NAMALWA (cell line): Measurements from ENCODE around the gene BCL2.
"Not testable (repeated sequence)": the region's sequence is repeated elsewhere in the genome, so short reads cannot be mapped to it uniquely, and the experiment has no call there.

Experiments used
- DNase-seq: peaks from one replicate; pipeline ENCODE4 v3.0.0-alpha.2; 2015; ENCODE audit warnings: low spot score

Gene BCL2

GRCh38 chr18:63258749-63259566 lies 60.6 kb downstream of the BCL2 start:
- no peak for DNase-seq

GRCh38 chr18:63257453-63257852 lies 62.1 kb downstream of the BCL2 start:
- no peak for DNase-seq

- DNase-seq: no peak
Observed at GRCh38 chr18:63255435-63255834, 64.1 kb downstream of the BCL2 start.

GRCh38 chr18:63254716-63255399 lies 64.7 kb downstream of the BCL2 start:
- no peak for DNase-seq

- no peak for DNase-seq
Observed at GRCh38 chr18:63253428-63254372, 65.9 kb downstream of the BCL2 start.

GRCh38 chr18:63253014-63253413 lies 66.6 kb downstream of the BCL2 start:
- DNase-seq: no peak

GRCh38 chr18:63249771-63250170 lies 69.8 kb downstream of the BCL2 start:
- no peak for DNase-seq

GRCh38 chr18:63247926-63248325 lies 71.6 kb downstream of the BCL2 start:
- no peak for DNase-seq

- no peak for DNase-seq
Observed at GRCh38 chr18:63247506-63247905, 72.1 kb downstream of the BCL2 start.

GRCh38 chr18:63245600-63245999 lies 74.0 kb downstream of the BCL2 start:
- DNase-seq: no peak

GRCh38 chr18:63244607-63245006 lies 75.0 kb downstream of the BCL2 start:
- DNase-seq: no peak

GRCh38 chr18:63241760-63242159 lies 77.8 kb downstream of the BCL2 start:
- no peak for DNase-seq

GRCh38 chr18:63241317-63241712 lies 78.3 kb downstream of the BCL2 start:
- DNase-seq: no peak

- no peak for DNase-seq
Observed at GRCh38 chr18:63240531-63241316, 78.8 kb downstream of the BCL2 start.

- DNase-seq: no peak
Observed at GRCh38 chr18:63238693-63239075, 80.9 kb downstream of the BCL2 start.

- no peak for DNase-seq
Observed at GRCh38 chr18:63237881-63238692, 81.5 kb downstream of the BCL2 start.

GRCh38 chr18:63236921-63237846 lies 82.4 kb downstream of the BCL2 start:
- no peak for DNase-seq

- DNase-seq: no peak
Observed at GRCh38 chr18:63236406-63236805, 83.2 kb downstream of the BCL2 start.

GRCh38 chr18:63235920-63236319 lies 83.6 kb downstream of the BCL2 start:
- DNase-seq: not testable (repeated sequence)

- DNase-seq: no peak
Observed at GRCh38 chr18:63234841-63235240, 84.7 kb downstream of the BCL2 start.
